ENCODE measurements around the gene GPATCH8.
"Not testable (repeated sequence)": the region's sequence is repeated elsewhere in the genome, so short reads cannot be mapped to it uniquely, and the experiment has no call there.

Gene GPATCH8

GRCh38 chr17:44396946-44397345 is 106.3 kb downstream of the GPATCH8 start:
- no peak for DNase-seq
- no peak overlapping the region for H3K4me3 ChIP-seq (ENCODE audit: low read depth, low read length)
- peaks cover 42% of the 10 kb centered on the region for H3K36me3 ChIP-seq

DNA sequence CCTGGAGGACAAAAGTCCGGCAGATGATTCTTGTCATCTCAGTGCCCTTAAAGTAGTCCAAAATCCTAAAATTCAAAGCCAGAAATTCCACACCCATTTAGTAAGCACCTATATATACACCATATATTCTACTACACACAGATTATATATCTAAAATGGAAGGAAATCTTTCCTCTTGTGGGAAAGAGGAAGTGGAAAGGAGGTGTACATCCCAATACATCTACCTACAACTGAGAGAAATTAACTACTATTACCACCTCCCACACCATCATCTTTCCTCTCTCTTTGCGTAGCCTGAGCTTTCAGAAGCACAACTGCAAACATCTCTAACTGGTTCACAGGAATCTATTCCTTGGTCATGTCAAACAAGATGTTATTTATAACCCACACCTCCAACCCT is 108.4 kb downstream of the GPATCH8 start:
- DNase-seq, result no peak
- H3K36me3 ChIP-seq, result peaks cover 25% of the 10 kb centered on the region
- no peaks in the 10 kb centered on the region for H3K4me1 ChIP-seq
- TF ChIP-seq, protein P1, sequence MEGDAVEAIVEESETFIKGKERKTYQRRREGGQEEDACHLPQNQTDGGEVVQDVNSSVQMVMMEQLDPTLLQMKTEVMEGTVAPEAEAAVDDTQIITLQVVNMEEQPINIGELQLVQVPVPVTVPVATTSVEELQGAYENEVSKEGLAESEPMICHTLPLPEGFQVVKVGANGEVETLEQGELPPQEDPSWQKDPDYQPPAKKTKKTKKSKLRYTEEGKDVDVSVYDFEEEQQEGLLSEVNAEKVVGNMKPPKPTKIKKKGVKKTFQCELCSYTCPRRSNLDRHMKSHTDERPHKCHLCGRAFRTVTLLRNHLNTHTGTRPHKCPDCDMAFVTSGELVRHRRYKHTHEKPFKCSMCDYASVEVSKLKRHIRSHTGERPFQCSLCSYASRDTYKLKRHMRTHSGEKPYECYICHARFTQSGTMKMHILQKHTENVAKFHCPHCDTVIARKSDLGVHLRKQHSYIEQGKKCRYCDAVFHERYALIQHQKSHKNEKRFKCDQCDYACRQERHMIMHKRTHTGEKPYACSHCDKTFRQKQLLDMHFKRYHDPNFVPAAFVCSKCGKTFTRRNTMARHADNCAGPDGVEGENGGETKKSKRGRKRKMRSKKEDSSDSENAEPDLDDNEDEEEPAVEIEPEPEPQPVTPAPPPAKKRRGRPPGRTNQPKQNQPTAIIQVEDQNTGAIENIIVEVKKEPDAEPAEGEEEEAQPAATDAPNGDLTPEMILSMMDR (IDR thresholded peaks at IDR 0.05; ENCODE audit: low read depth, low read length), result no peak
- H3K27me3 ChIP-seq, result no peaks in the 10 kb centered on the region
- H3K9me3 ChIP-seq, result no peaks in the 10 kb centered on the region
- no peak overlapping the region for H3K4me3 ChIP-seq (ENCODE audit: low read depth, low read length)

More at GRCh38 chr17:44396946-44397345, 106.3 kb downstream of the GPATCH8 start:
- H3K27me3 ChIP-seq, result no peaks in the 10 kb centered on the region
- H3K4me1 ChIP-seq, result no peaks in the 10 kb centered on the region
- TF ChIP-seq, protein P1 (IDR thresholded peaks at IDR 0.05; ENCODE audit: low read depth, low read length), result no peak
- H3K9me3 ChIP-seq, result no peaks in the 10 kb centered on the region

GRCh38 chr17:44394112-44394511 is 109.1 kb downstream of the GPATCH8 start:
- peaks cover 17% of the 10 kb centered on the region for H3K36me3 ChIP-seq
- not testable (repeated sequence) for DNase-seq; H3K4me3 ChIP-seq (ENCODE audit: low read depth, low read length); H3K27me3 ChIP-seq; H3K9me3 ChIP-seq; H3K4me1 ChIP-seq

GRCh38 chr17:44390250-44390870 is 112.8 kb downstream of the GPATCH8 start:
- Histone ChIP-seq H3K27me3 (no peaks in the 10 kb centered on the region), H3K9me3 (no peaks in the 10 kb centered on the region), H3K36me3 (no peaks in the 10 kb centered on the region), H3K4me3 (ENCODE audit: low read depth, low read length) (no peak overlapping the region), H3K4me1 (no peaks in the 10 kb centered on the region)
- DNase-seq, result no peak
- TF ChIP-seq, protein P1 (IDR thresholded peaks at IDR 0.05; ENCODE audit: low read depth, low read length), result no peak

DNA sequence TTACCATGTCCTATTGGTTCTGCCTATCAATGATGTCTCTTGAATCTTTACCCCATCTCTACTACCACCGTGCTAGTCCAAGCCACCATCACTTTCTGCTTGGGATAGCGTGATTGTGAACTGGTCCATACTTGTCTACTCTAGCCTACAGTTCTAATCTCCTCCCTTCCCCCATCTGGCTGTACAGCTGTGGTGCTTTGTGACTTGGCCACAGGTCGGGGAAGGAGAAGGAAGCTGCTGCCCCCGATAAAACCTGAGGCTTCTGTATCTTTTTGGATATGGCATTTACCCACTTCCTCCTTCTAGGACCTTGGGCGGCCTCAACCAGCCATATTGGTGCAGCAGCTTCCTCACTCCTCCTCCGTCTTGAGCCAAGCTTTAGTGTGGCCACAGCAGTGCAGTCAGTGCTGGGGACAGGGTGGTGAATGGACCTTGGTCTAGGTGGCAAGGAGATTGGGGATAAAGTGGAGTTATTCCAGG is 113.4 kb downstream of the GPATCH8 start:
- no peaks in the 10 kb centered on the region for H3K27me3 ChIP-seq
- no peak overlapping the region for H3K4me3 ChIP-seq (ENCODE audit: low read depth, low read length)
- TF ChIP-seq, protein P1 (IDR thresholded peaks at IDR 0.05; ENCODE audit: low read depth, low read length), result no peak
- H3K4me1 ChIP-seq, result no peaks in the 10 kb centered on the region
- no peak for DNase-seq
- no peaks in the 10 kb centered on the region for H3K9me3 ChIP-seq
- no peaks in the 10 kb centered on the region for H3K36me3 ChIP-seq

DNA sequence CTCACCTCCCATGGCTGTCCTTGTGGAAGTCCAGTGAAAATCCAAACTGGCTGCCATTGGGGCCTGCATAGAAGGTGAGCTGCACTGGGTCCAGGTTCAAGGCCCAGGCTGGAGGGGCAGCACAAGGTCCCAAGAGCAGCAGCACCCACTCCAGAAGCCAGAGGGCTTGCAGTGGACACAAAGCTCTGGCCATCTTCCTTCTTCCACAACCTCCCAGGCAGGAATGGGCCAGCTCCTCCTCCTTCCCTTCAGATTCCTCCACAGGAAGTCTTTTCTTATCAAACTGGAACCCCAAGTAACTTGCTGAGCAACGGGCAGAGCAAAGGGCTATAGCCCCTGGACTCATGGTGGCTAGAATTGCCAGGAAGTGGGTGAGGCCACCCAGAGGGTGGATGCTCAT is 113.9 kb downstream of the GPATCH8 start, which contains the start of gene ITGA2B:
ITGA2B (minus strand) TSS at position 369 of the 400 bp plus-strand sequence; CDS start at position 193, 176 bp downstream.
- no peaks in the 10 kb centered on the region for H3K36me3 ChIP-seq
- no peaks in the 10 kb centered on the region for H3K4me1 ChIP-seq
- H3K27me3 ChIP-seq, result no peaks in the 10 kb centered on the region
- TF ChIP-seq, protein P1 (IDR thresholded peaks at IDR 0.05; ENCODE audit: low read depth, low read length), result no peak
- DNase-seq, result no peak
- H3K9me3 ChIP-seq, result no peaks in the 10 kb centered on the region
- H3K4me3 ChIP-seq (ENCODE audit: low read depth, low read length), result no peak within 1 kb of the TSS
